Measurements from ENCODE around the gene CD164L2.

CD164L2 gene

DNA sequence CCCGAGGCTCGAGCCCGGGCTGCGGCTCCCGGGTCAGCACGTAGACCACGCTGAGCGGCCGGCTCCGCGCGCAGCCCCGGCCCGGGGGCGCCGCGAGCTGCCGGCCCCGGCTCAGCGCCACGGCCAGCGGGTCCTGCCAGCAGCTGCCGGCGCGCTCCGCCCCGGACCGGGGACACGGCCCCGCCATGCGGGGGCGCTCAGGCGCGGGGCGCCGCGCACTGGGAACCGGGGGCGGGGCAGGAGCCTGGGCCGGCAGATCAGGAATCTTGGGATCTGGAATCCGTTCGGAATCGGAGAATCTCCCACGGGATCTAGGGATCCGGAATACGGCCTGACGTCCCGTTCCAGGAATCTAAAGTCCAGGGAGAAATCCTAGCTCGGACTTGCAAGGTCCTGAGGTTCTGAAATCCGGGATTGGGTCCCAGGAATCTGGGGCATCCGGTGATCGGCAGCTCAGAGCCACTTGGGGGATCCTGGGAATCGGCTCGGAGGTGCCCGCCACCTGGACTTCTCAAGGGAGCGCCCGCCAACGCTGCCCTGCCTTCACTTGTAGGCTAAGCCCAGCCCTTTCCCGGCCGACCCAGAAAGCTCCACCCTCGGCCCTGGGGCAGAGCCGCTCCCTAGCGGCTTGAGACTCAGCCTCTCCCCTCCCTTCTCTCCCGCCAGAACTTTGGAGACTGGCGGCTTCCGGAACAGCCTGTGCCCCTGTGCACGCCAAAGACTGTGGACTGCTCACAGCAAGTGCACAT, 16.5 kb downstream of the CD164L2 start, which contains the start of gene MAP3K6 (continued):
- no peak for TF ChIP-seq ZNF777 (tag by site-specific recombination; IDR thresholded peaks at IDR 0.05; ENCODE audit: borderline replicate concordance)
- TF ChIP-seq ZNF239 (tag by site-specific recombination; IDR thresholded peaks at IDR 0.05): no peak
- TF ChIP-seq ZXDB (tag by site-specific recombination; IDR thresholded peaks at IDR 0.05): peak; percentile 65
- 0 out of 2 replicates have a peak, but pooled peaks have one; percentile 47 for TF ChIP-seq KLF8 (tag by site-specific recombination; IDR thresholded peaks at IDR 0.05)
- peak; percentile 98 for TF ChIP-seq ZNF341 (tag by site-specific recombination; IDR thresholded peaks at IDR 0.05; ENCODE audit: low read depth)
- peak; percentile 48; the same call in 1 of the 2 replicates for TF ChIP-seq ZNF677 (tag by site-specific recombination; IDR thresholded peaks at IDR 0.05)
- peak; percentile 65 for TF ChIP-seq ZBTB26 (tag by site-specific recombination; optimal IDR thresholded peaks at IDR 0.05)
- TF ChIP-seq SCRT1 (tag by site-specific recombination; IDR thresholded peaks at IDR 0.05; ENCODE audit: borderline replicate concordance): peak; percentile 52; the same call in 1 of the 2 replicates
- TF ChIP-seq ZNF501 (tag by site-specific recombination; IDR thresholded peaks at IDR 0.05): peak; percentile 67; the same call in 1 of the 2 replicates
- TF ChIP-seq KLF1 (tag by site-specific recombination; IDR thresholded peaks at IDR 0.05): peak; percentile 74
- no peak for TF ChIP-seq ZNF830 (tag by site-specific recombination; IDR thresholded peaks at IDR 0.05; ENCODE audit: low read depth)
- TF ChIP-seq TCF7L2 (IDR thresholded peaks at IDR 0.05; ENCODE audit: borderline replicate concordance, low read depth, low read length): no peak
- TF ChIP-seq KLF7 (tag by site-specific recombination; IDR thresholded peaks at IDR 0.05; ENCODE audit: borderline replicate concordance): peak; percentile 28; the same call in 1 of the 2 replicates
- TF ChIP-seq KLF10 (tag by site-specific recombination; IDR thresholded peaks at IDR 0.05): peak; percentile 38; the same call in 1 of the 2 replicates
- TF ChIP-seq ZNF174 (tag by site-specific recombination; IDR thresholded peaks at IDR 0.05): no peak
- TF ChIP-seq ZNF629 (tag by site-specific recombination; IDR thresholded peaks at IDR 0.05): peak; percentile 45; the same call in 1 of the 2 replicates
- no peak for TF ChIP-seq ZNF701 (tag by site-specific recombination; IDR thresholded peaks at IDR 0.05)
- TF ChIP-seq ZNF18 (tag by site-specific recombination; IDR thresholded peaks at IDR 0.05): no peak
- TF ChIP-seq ZNF692 (tag by site-specific recombination; IDR thresholded peaks at IDR 0.05): peak; percentile 44; the same call in 1 of the 2 replicates
- TF ChIP-seq IKZF3 (tag by site-specific recombination; IDR thresholded peaks at IDR 0.05): peak; percentile 98
- TF ChIP-seq HOXA7 (CRISPR knock-in tag; IDR thresholded peaks at IDR 0.05; ENCODE audit: borderline replicate concordance): no peak
- peak; percentile 84 for TF ChIP-seq SP2 (tag by site-specific recombination; IDR thresholded peaks at IDR 0.05)
- TF ChIP-seq ZNF175 (tag by site-specific recombination; IDR thresholded peaks at IDR 0.05): no peak
- TF ChIP-seq ZNF426 (tag by site-specific recombination; IDR thresholded peaks at IDR 0.05): no peak
- TF ChIP-seq ZNF184 (tag by site-specific recombination; IDR thresholded peaks at IDR 0.05): 0 out of 2 replicates have a peak, but pooled peaks have one; percentile 58
- TF ChIP-seq ZFHX2 (tag by site-specific recombination; conservative IDR thresholded peaks at IDR 0.05): peak; percentile 37; the same call in 1 of the 2 replicates
- peak; percentile 61 for TF ChIP-seq ZNF24 (tag by site-specific recombination; IDR thresholded peaks at IDR 0.05)
- TF ChIP-seq ZNF266 (tag by site-specific recombination; IDR thresholded peaks at IDR 0.05; ENCODE audit: low read depth): no peak
- 0 out of 2 replicates have a peak, but pooled peaks have one; percentile 38 for TF ChIP-seq ZNF2 (tag by site-specific recombination; IDR thresholded peaks at IDR 0.05)
- 0 out of 2 replicates have a peak, but pooled peaks have one; percentile 39 for TF ChIP-seq ZNF558 (tag by site-specific recombination; IDR thresholded peaks at IDR 0.05)
- TF ChIP-seq GLIS2 (tag by site-specific recombination; IDR thresholded peaks at IDR 0.05): peak; percentile 34
- TF ChIP-seq SP7 (tag by site-specific recombination; IDR thresholded peaks at IDR 0.05): peak; percentile 60; the same call in 1 of the 2 replicates
- TF ChIP-seq, protein P1, sequence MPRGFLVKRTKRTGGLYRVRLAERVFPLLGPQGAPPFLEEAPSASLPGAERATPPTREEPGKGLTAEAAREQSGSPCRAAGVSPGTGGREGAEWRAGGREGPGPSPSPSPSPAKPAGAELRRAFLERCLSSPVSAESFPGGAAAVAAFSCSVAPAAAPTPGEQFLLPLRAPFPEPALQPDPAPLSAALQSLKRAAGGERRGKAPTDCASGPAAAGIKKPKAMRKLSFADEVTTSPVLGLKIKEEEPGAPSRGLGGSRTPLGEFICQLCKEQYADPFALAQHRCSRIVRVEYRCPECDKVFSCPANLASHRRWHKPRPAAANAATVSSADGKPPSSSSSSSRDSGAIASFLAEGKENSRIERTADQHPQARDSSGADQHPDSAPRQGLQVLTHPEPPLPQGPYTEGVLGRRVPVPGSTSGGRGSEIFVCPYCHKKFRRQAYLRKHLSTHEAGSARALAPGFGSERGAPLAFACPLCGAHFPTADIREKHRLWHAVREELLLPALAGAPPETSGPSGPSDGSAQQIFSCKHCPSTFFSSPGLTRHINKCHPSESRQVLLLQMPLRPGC (tag by site-specific recombination; IDR thresholded peaks at IDR 0.05): no peak
- peak; percentile 87 for TF ChIP-seq ZBTB8A (tag by site-specific recombination; IDR thresholded peaks at IDR 0.05)
- no peak for TF ChIP-seq ZNF354C (tag by site-specific recombination; IDR thresholded peaks at IDR 0.05; ENCODE audit: borderline replicate concordance, low read depth)
- TF ChIP-seq EGR2 (tag by site-specific recombination; IDR thresholded peaks at IDR 0.05; ENCODE audit: low read depth): peak; percentile 27; the same call in 1 of the 2 replicates

Data from HEK293 (cell line).